ENCODE data around the gene CFAP43. TPM values are rescaled to one million over a fixed set of nuclear protein-coding genes. Genes with fewer than 3 reads are reported as not detected.
A peak's percentile ranks its signal among the peaks of the same experiment; 100 is the strongest.

CFAP43 gene
- total RNA-seq, 1 donor from 2014 or later = 0.26 TPM

- peaks cover 2% of the 10 kb centered on the region for H3K36me3 ChIP-seq (ENCODE audit: control insufficient read depth, insufficient read depth, low read length)
- no peaks in the 10 kb centered on the region for H3K27me3 ChIP-seq (ENCODE audit: control insufficient read depth, insufficient read depth, low read length)
- H3K4me3 ChIP-seq (ENCODE audit: low read depth, low read length) = peak within 1 kb of the TSS; percentile 42
- FAIRE-seq (peak; percentile 13), DNase-seq (ENCODE audit: low read depth) (peak; percentile 88)
- no peak for TF ChIP-seq CTCF (IDR thresholded peaks at IDR 0.05; ENCODE audit: insufficient read depth, low read length, severe bottlenecking)
These were observed 146.3 kb downstream of the CFAP43 start, which contains the start of gene COL17A1 for GRCh38 chr10:104085801-104086400. Gene COL17A1 (minus strand): TSS chr10:104085880. CDS start chr10:104080673, 5,207 bp downstream.

GRCh38 chr10:104084482-104085142 lies 147.6 kb downstream of the CFAP43 start:
- no peak for TF ChIP-seq CTCF (IDR thresholded peaks at IDR 0.05; ENCODE audit: insufficient read depth, low read length, severe bottlenecking)
- DNase-seq (ENCODE audit: low read depth) (no peak), FAIRE-seq (no peak)
- peak overlapping the region; percentile 42 for H3K4me3 ChIP-seq (ENCODE audit: low read depth, low read length)
- H3K36me3 ChIP-seq (ENCODE audit: control insufficient read depth, insufficient read depth, low read length) = peaks cover 2% of the 10 kb centered on the region
- no peaks in the 10 kb centered on the region for H3K27me3 ChIP-seq (ENCODE audit: control insufficient read depth, insufficient read depth, low read length)

- FAIRE-seq (no peak), DNase-seq (ENCODE audit: low read depth) (no peak)
- TF ChIP-seq CTCF (IDR thresholded peaks at IDR 0.05; ENCODE audit: insufficient read depth, low read length, severe bottlenecking) = no peak
- no peaks in the 10 kb centered on the region for H3K27me3 ChIP-seq (ENCODE audit: control insufficient read depth, insufficient read depth, low read length)
- peaks cover 18% of the 10 kb centered on the region for H3K36me3 ChIP-seq (ENCODE audit: control insufficient read depth, insufficient read depth, low read length)
- H3K4me3 ChIP-seq (ENCODE audit: low read depth, low read length) = no peak overlapping the region
These were observed 150.2 kb downstream of the CFAP43 start for GRCh38 chr10:104081998-104082397.

GRCh38 chr10:104080762-104081161 lies 151.4 kb downstream of the CFAP43 start:
- TF ChIP-seq CTCF (IDR thresholded peaks at IDR 0.05; ENCODE audit: insufficient read depth, low read length, severe bottlenecking) = peak; percentile 58
- Histone ChIP-seq H3K4me3 (ENCODE audit: low read depth, low read length) (no peak overlapping the region), H3K27me3 (ENCODE audit: control insufficient read depth, insufficient read depth, low read length) (no peaks in the 10 kb centered on the region), H3K36me3 (ENCODE audit: control insufficient read depth, insufficient read depth, low read length) (peaks cover 26% of the 10 kb centered on the region)
- DNase-seq (ENCODE audit: low read depth) = peak; percentile 51
- no peak for FAIRE-seq

Other genes starting within 250 kb of the CFAP43 start
- 594 and 626 TPM in 2 replicates for gene COL17A1, start 146.5 kb downstream of the CFAP43 start, total RNA-seq
- gene SFR1, start 110.2 kb downstream of the CFAP43 start, total RNA-seq = 3.2 and 4.1 TPM in 2 replicates
- gene GSTO1, start 22.5 kb upstream of the CFAP43 start, total RNA-seq = 75.8 and 158 TPM in 2 replicates
- gene GSTO2, start 36.8 kb upstream of the CFAP43 start, total RNA-seq = 24.7 and 29.2 TPM in 2 replicates
- 12.9 and 30.7 TPM in 2 replicates for gene ITPRIP, start 106.1 kb upstream of the CFAP43 start, total RNA-seq
- 0.53 and 1.2 TPM in 2 replicates for gene CFAP58, start 121.5 kb upstream of the CFAP43 start, total RNA-seq